ENCODE results near the gene CLEC16A.
A peak's percentile ranks its signal among the peaks of the same experiment; 100 is the strongest.

The CLEC16A gene

GRCh38 chr16:11134722-11135463 is 190.5 kb downstream of the CLEC16A start:
- no peak for DNase-seq
- in situ Hi-C loops (cut with MboI; ENCODE audit: low pct_unique_long_range_greater_than_20kb, low sequenced_read_pairs): no loop called here

- in situ Hi-C loops (cut with MboI; ENCODE audit: low pct_unique_long_range_greater_than_20kb, low sequenced_read_pairs): no loop called here
- DNase-seq: no peak
Measured at GRCh38 chr16:11135464-11135973, 191.2 kb downstream of the CLEC16A start.

GRCh38 chr16:11136600-11136999 is 192.2 kb downstream of the CLEC16A start:
- in situ Hi-C loops (cut with MboI; ENCODE audit: low pct_unique_long_range_greater_than_20kb, low sequenced_read_pairs): no loop called here
- DNase-seq: peak; percentile 36

GRCh38 chr16:11138022-11138768 is 193.8 kb downstream of the CLEC16A start:
- no peak for DNase-seq
- in situ Hi-C loops (cut with MboI; ENCODE audit: low pct_unique_long_range_greater_than_20kb, low sequenced_read_pairs): no loop called here

GRCh38 chr16:11138769-11139325 is 194.5 kb downstream of the CLEC16A start:
- in situ Hi-C loops (cut with MboI; ENCODE audit: low pct_unique_long_range_greater_than_20kb, low sequenced_read_pairs): no loop called here

GRCh38 chr16:11139326-11140097 is 195.1 kb downstream of the CLEC16A start:
- in situ Hi-C loops (cut with MboI; ENCODE audit: low pct_unique_long_range_greater_than_20kb, low sequenced_read_pairs): no loop called here
- no peak for DNase-seq

More at GRCh38 chr16:11138769-11139325, 194.5 kb downstream of the CLEC16A start:
- no peak for DNase-seq

GRCh38 chr16:11140098-11140375 is 195.7 kb downstream of the CLEC16A start:
- in situ Hi-C loops (cut with MboI; ENCODE audit: low pct_unique_long_range_greater_than_20kb, low sequenced_read_pairs): no loop called here
- no peak for DNase-seq

GRCh38 chr16:11140466-11140865 is 196.1 kb downstream of the CLEC16A start:
- no peak for DNase-seq
- in situ Hi-C loops (cut with MboI; ENCODE audit: low pct_unique_long_range_greater_than_20kb, low sequenced_read_pairs): no loop called here

GRCh38 chr16:11140867-11141266 is 196.5 kb downstream of the CLEC16A start:
- no peak for DNase-seq
- in situ Hi-C loops (cut with MboI; ENCODE audit: low pct_unique_long_range_greater_than_20kb, low sequenced_read_pairs): no loop called here

- DNase-seq: no peak
Measured at GRCh38 chr16:11141409-11142260, 197.3 kb downstream of the CLEC16A start.

GRCh38 chr16:11142261-11142630 is 197.9 kb downstream of the CLEC16A start:
- DNase-seq: no peak
- in situ Hi-C loops (cut with MboI; ENCODE audit: low pct_unique_long_range_greater_than_20kb, low sequenced_read_pairs): no loop called here

More at GRCh38 chr16:11141409-11142260, 197.3 kb downstream of the CLEC16A start:
- in situ Hi-C loops (cut with MboI; ENCODE audit: low pct_unique_long_range_greater_than_20kb, low sequenced_read_pairs): no loop called here

GRCh38 chr16:11142951-11143350 is 198.6 kb downstream of the CLEC16A start:
- in situ Hi-C loops (cut with MboI; ENCODE audit: low pct_unique_long_range_greater_than_20kb, low sequenced_read_pairs): no loop called here
- DNase-seq: no peak

GRCh38 chr16:11143372-11144035 is 199.1 kb downstream of the CLEC16A start:
- DNase-seq: peak; percentile 26
- in situ Hi-C loops (cut with MboI; ENCODE audit: low pct_unique_long_range_greater_than_20kb, low sequenced_read_pairs): no loop called here

- DNase-seq: no peak
- in situ Hi-C loops (cut with MboI; ENCODE audit: low pct_unique_long_range_greater_than_20kb, low sequenced_read_pairs): no loop called here
Measured at GRCh38 chr16:11144122-11144521, 199.8 kb downstream of the CLEC16A start.

- DNase-seq: no peak
- in situ Hi-C loops (cut with MboI; ENCODE audit: low pct_unique_long_range_greater_than_20kb, low sequenced_read_pairs): no loop called here
Measured at GRCh38 chr16:11145173-11145818, 200.9 kb downstream of the CLEC16A start.

GRCh38 chr16:11145819-11146211 is 201.5 kb downstream of the CLEC16A start:
- DNase-seq: no peak
- in situ Hi-C loops (cut with MboI; ENCODE audit: low pct_unique_long_range_greater_than_20kb, low sequenced_read_pairs): no loop called here

GRCh38 chr16:11147033-11147753 is 202.8 kb downstream of the CLEC16A start:
- in situ Hi-C loops (cut with MboI; ENCODE audit: low pct_unique_long_range_greater_than_20kb, low sequenced_read_pairs): no loop called here
- no peak for DNase-seq

All from KBM-7 (cell line).